ENCODE results near the gene ACADSB. TPM values are rescaled to one million over a fixed set of nuclear protein-coding genes. Genes with fewer than 3 reads are reported as not detected.

The ACADSB gene
- total RNA-seq, 2 donors from 2014 or later = 51.3 to 55.1 TPM

DNA sequence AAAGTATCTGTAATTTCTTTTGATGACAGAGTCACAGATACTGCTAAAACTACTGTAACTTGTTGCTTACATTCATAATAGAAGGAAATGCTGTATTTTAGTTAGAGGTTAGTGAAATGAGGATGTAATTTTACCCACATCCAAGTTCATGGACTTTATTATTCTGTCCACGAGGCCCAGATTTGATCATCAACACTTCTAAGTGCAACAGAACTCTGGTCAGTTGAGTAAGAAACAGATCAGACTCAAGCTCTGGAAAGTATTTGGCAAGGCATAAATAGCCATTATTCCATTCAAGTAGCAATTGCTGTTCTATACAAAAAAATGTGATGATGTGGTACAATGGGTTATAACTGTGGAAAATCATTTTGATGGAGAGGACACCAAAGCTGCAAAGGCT, 22.3 kb downstream of the ACADSB start:
- intact Hi-C loops (cut with DNase I) = no loop called here
- no peak for DNase-seq
- no peak for ATAC-seq

DNA sequence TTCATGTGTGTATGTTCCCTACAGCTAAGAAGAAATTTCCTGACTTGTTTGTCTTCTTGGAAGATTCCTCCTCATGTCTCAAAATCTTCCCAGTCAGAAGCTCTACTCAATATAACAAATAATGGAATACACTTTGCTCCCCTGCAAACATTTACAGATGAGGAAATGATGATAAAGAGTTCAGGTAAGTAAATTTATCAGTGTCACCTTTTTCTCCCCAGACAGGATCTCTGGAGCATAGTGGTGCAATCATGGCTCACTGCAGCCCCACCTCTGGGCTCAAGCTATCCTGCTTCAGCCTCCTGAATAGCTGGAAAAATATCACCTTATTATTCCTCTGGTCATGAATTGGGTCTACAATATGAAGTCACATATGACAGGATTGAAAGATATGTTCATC, 25.5 kb downstream of the ACADSB start:
- DNase-seq (no peak), ATAC-seq (no peak)
- intact Hi-C loops (cut with DNase I) = no loop called here

DNA sequence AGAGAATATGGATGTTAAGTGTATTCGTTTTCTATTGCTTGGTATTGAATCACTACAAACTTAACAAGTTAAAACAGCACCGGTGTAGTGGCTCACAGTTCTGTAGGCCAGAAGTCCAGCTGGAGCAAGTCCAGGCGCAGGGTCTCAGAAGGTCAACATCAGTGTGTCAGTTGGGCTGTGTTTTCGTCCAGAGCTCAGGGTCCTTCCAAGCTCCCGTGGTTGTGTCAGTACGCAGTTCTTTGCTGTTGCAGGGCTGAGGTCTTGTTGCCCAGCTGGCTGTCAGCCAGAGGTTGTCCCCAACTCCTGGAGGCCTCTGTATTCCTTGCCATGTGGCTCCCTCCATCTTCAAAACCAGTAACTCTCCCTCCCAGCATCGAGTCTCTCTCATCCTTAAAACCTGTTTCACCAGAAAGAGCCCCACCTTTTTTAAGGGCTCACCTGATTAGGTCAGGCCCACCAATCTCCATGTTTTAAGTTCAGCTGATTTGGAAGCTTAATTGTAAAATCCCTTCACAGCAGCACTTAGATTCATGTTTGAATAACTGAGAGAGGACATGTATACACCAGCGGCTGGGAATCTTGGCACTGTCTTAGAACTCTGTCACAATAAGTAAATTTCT, 26.8 kb downstream of the ACADSB start:
- no peak for DNase-seq
- intact Hi-C loops (cut with DNase I) = no loop called here
- ATAC-seq = no peak

DNA sequence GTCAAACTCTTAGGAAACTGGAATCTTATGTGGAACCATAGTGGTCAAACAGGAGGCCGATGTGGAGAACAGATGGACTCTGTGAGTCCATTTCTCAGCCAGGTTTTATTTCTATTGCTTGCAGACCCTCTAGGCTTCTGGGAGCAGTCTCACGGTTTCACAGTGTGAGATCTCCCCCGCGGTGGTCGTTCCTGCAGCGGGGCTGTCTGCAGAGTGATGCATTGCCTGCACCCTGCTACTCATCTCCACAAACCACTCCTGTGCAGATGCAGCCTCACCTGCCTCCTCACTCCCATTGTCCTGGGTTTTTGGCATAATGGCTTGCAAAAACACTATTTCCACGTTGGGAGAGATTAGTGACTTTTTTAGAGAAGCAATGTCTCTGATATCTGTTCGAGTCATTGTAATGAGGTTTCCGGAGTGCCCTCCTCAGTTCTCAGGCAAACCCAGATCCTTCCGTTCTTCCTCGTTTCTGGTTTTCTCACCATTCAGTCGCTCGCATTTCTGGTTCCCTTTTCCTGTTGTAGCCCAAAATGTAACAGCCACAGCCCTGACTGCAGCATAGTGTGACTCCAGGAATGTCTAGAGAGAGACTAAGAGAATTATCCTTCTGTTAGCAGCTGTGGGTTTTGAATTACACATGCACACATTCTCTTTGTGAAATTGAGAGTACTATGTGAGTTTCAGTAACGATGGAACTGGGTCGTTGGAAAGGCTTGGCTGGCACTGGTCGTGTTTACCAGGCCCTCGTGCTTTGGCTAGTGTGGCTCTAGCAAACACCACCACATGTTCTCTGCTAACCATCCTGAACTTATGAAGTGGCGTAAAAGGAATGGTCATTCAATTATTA, 30.2 kb downstream of the ACADSB start:
- intact Hi-C loops (cut with DNase I) = no loop called here
- no peak for ATAC-seq

DNA sequence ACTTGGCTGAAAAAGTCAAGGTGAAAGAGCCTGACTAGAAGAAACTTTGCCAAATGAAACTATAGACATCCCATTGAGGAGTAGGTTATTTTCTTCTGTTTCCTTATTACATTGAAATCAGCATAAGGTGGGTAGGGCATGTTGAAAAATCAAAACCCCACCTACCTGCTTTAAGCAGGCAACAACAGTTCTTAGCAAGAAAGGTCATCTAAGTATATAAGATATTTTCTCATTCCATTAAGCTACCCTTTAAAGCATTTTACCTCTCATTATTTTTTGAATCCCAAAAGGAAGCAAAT, 30.8 kb downstream of the ACADSB start:
- intact Hi-C loops (cut with DNase I) = no loop called here
- no peak for ATAC-seq
- DNase-seq = no peak

More for the DNA sequence above, 30.2 kb downstream of the ACADSB start:
- no peak for DNase-seq

DNA sequence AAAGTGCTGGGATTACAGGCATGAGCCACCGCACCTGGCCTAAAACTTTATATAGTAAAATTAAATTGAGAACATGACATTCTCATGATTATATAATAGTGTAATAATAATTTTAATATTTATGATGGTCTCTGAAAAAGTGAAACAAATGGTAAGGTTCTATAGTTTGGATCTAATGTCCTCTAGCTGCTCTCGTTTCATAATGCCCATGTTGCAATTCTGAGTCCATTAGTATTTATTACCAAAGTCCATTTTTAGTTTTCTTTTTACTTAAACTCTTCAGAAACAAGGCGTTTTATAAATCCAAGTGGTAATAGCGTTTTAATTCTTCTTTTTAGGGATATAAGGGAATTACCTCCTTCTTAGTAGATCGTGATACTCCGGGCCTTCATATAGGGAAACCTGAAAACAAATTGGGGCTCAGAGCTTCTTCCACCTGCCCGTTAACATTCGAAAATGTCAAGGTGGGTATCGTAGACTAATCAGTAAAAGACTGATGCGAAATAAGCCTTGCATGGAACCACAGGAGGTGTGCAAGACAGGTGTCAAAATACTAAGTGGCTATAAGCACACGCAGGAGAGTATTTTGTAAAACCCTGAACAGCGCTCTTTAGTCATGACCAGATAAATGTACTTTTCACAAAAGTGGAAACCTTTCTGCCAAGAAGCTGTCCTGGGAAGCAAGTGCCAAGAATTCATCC, 34.1 kb downstream of the ACADSB start:
- DNase-seq = no peak
- no peak for ATAC-seq
- intact Hi-C loops (cut with DNase I) = loop anchor here (1.0 to 5.0 kb wide), 3 partner anchors 89 to 516 kb away; no protein-coding TSS in a partner anchor

DNA sequence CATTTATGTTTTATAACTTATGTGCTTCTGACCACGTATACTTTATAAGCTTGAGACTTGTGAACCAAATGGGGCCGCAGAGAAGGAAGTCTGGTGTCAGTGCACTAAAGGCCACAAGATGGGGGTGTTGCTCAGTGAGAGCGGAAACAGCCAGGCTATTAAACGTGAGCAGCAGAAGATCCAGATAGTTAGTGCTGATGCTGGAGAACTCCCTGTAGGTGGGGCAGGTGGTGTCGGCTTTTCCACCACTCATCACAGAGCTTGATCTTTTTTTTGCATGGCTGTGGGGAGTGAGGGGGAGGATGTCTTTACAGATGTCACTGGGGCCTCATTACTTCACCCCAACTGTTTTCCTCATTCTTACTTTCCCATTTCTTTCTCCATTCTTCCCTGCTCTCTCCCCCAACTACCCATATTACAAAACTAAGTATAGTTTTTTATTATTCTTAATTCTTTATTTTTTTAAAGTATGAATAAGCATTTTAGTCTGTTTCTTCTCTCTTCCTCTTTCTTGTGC, 34.7 kb downstream of the ACADSB start:
- DNase-seq = no peak
- ATAC-seq = peak in 1 of 2 donors; percentile 61
- intact Hi-C loops (cut with DNase I) = loop anchor here (1.0 to 5.0 kb wide), 3 partner anchors 89 to 516 kb away; no protein-coding TSS in a partner anchor

DNA sequence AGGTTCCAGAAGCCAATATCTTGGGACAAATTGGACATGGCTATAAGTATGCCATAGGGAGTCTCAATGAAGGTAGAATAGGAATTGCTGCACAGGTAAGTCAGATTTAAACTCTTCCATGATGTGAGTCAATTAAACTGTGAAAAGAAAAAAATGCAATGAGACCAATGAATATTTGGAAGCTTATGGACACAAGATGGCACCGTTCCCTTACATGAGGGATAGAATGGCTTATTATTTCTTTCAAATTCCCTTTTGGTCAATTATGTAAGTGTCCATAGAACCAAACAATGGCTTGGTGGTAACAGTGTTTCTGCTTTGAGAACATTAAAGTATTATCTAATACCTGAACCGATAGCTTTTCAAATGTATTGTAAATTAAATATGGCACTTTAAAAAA, 35.6 kb downstream of the ACADSB start:
- ATAC-seq (no peak), DNase-seq (no peak)
- intact Hi-C loops (cut with DNase I) = loop anchor here (5.0 kb wide), 2 partner anchors 88 to 513 kb away; no protein-coding TSS in a partner anchor

DNA sequence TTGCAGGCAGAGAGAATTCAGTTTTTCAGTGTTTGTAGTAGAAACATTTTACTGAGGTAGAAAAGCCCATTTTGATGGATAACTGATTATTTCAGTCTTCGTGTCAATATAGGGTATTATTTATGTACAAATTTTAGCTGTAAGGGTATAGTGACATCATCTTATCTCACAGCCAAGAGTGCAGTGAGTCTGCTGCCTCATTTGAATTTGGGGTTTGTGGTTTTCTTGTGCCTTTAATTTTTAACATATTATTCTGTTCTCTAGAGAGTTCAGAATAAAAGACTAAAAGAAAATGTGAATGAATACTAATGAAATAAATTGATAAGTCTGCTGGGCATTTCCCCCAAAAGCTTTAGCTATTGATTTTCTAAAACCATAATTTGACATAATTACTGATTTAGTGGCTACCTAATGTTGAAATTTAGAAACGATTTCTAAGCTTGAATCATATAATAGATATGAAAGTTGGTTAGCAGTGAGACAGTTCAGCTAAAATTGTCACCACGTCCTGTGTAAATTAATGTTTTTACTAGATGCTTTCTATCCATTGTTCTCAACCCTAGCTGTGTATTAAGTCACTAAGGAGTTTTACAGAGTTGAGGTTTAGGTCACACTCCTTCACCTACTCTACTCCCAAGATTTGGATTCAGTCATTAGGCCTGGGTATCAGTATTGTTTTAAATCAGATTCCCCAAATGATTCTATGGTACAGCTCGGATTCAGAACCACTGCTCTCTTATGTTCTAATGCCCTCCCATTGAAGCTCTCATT, 37.3 kb downstream of the ACADSB start:
- DNase-seq = no peak
- ATAC-seq = no peak
- intact Hi-C loops (cut with DNase I) = no loop called here

DNA sequence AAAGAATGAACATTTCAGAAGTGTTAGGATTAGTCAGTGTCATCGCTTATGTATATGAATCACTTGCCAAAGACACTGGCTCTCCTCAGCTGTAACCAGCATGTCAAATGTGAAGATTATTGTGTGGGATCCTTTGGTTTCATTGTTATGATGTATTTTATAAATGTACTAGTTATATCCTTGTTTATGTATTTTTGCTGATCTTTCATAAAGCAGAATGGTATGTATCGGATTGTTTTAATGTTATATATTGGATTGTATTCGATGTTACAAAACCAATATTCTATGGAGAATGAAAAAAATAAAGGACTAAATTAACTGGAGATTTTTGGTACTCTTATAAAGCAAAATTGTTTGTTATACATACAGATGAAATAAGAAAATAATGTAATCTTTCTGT, 49.2 kb downstream of the ACADSB start:
- intact Hi-C loops (cut with DNase I) = no loop called here
- DNase-seq (no peak), ATAC-seq (no peak)

DNA sequence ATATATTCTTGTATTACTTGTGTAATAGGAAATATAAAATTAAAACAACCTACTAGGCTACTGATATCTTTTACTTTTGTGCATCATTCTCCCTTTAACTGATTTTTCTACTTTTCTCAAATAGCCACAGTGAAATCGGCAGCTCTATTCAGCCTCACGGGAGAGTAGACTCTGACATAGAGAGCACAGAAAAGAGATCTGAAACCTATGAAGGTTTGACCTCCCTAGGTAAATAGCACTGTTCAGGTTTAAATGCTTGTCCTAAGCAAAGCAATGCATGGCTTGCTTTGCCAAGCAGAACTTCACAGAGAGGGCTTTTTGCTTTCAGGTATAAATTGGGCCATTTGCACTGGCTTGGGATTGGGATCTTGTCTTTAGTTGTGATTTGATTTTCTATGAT, 53.1 kb downstream of the ACADSB start:
- intact Hi-C loops (cut with DNase I) = no loop called here
- no peak for DNase-seq

DNA sequence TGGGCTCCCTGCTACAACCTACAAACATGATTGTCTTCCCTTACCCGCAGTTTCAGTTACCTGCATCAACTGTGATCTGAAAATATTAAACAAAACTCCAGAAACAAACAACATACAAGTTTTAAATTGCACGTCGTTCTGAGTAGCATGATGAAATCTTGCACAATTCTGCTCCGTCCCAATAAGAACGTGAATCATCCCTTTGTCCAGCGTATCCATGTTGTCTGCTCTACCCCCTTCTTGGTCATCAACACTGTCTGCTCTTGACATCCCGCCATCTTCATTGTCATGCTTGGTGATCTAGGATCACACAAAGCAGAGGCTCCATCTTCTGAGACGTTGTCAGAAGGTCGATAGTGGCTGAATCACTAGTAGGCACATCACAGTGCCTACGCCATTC, 53.9 kb downstream of the ACADSB start:
- DNase-seq (no peak), ATAC-seq (no peak)
- intact Hi-C loops (cut with DNase I) = no loop called here

More for the DNA sequence above, 53.1 kb downstream of the ACADSB start:
- ATAC-seq = no peak

DNA sequence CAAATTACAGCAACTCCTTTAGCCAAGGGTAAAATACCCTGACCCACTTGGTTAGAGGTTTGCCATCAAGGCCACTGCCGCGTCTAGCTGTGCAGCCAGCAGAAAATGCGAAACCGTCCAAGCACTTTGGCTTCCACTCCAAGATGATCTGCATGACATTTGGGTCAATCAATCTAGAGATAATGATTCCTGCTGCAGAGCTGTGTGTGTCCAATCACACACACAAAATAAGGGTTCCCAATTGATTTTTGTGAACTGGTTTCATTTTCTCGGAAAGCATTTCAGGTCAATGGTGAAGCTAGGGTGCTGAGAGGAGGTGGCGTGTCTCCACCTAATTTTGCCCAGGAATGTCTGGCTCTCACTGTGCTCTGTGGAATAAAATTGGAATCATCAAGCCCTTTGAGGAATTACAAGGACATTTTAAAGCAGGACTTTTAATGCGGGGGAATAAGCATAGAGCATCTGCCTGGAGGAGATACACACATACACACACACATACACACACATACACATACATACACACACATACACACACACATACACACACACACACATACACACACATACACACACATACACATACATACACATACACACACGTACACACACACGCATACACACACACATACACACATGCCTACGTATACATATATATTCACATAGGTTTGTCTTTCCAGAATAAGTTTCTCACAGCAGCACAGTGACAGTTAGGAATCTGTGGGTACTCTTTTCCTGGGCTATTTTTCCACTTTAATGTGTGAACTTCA, 59.5 kb downstream of the ACADSB start:
- DNase-seq (no peak), ATAC-seq (no peak)
- intact Hi-C loops (cut with DNase I) = no loop called here

DNA sequence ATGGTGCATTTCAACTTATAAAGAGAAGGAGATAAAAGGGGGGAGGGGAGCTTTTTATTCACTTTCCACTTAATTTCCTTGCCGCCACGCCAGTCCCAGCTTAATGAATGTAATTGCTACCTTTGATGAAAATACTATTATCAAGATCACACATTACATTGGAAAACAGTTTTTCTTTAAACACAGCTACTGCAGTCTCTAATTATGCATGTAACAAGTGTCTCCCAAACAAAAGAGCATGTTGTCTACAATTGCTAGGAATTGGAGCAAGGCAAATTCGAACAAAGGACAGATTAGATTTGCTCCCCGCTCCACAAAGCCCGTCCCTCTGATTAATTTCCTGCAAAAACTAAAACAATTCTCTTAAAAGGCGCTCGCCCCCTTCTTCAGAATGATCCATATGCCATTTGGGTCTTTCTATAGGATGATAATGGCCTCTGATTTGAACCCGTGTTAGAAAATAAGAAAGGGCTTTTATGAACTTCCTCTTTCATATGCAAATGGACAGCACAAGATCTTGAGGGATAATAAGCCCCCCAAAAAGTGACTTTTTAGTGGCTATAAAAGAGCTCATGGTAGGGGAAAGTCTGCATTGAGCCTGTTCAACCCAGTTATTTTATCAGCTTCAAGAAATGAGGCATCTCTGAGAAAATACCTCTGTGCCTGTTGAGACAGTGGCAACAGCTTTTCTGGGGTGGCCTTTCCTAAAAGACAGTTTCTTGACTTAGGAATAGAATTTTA, 60.6 kb downstream of the ACADSB start:
- intact Hi-C loops (cut with DNase I) = no loop called here
- DNase-seq = no peak
- no peak for ATAC-seq

DNA sequence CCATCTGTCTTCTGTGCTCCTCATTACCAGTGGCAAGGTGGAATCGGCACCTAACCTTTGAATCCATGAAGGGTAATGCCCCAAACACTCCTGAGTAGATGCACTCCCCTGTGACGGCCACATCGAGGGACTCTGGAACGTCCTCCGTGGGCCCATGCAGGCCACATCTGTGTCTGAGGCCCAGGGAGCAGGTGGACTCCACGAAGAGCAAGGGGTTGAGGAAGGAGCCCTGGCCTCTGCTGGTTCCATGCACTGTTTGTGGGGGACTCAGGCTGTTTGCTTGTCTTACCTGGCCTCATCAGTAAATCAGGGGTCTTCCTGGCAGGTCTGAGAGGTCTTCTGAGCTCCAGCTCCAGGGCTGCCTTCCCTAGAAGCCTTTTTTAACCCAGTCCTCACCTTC, 64.4 kb downstream of the ACADSB start:
- ATAC-seq (no peak), DNase-seq (no peak)
- intact Hi-C loops (cut with DNase I) = no loop called here

DNA sequence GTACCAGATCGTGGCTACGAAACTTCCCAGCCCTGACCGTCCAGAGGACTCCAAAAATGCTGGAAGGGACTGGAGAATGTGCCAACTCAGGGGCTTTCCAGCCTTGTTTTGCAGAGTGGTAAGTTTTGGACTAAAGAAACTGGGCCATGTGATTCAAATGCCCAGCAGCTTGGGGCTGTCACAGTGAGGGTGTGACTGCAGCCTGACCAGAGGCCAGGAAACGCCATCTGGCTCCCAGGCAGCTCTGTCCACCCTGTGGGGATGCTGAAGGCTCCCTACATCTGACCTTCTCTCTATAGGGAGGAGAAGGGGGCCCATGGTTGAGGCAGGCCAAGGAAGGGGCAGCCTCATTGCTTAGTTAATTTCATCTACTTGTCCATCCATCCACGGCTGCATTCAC, 65.4 kb downstream of the ACADSB start:
- intact Hi-C loops (cut with DNase I) = no loop called here
- DNase-seq = no peak
- ATAC-seq = no peak

DNA sequence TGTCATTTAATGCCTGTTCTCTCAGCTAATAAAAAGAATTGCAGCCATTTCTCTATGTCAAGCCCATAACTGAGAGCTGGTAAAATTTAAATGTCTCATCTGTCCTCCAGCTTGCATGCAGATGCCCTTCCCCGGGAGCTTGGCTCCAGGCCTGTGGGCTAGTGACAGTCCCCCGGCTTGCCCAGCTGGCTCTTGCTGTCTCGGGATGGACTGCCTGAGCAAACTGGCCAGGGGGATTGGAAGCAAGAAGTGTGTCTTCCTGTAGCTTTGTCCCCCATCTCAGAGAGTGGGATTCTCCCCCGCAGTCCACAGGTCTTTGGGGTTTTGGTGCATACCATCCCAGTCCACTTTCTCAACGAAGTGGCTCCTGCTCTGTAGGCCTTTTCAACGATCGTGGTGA, 73.1 kb downstream of the ACADSB start:
- no peak for DNase-seq
- ATAC-seq = no peak
- intact Hi-C loops (cut with DNase I) = no loop called here

DNA sequence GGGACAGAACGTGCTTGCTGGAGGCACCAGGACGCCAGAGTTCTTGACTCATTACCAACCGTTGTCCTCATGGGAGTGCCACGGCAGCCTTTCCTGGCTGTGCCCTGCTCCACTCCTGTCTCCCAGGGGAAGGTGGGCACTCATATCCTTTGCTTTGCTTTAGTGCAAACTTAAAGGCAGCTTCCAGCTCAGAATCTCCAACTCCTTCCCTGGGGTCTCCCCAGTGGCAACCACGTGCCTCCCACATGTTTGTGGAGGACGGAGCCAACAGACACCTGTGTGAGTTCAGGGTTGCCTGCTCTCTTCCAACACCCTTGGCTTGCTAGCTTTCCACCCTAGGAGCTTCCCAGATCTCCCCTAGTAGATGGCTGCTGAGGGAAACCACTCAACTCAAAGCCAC, 75.0 kb downstream of the ACADSB start:
- ATAC-seq (no peak), DNase-seq (no peak)
- intact Hi-C loops (cut with DNase I) = no loop called here
